GM23338 (cell line): ENCODE data around the gene DNAJC4. TPM values are rescaled to one million over a fixed set of nuclear protein-coding genes. Genes with fewer than 3 reads are reported as not detected.

Source experiments
- ATAC-seq: fragments of 200-7000 bp; cut with Tn5 transposase; 3 replicates; pipeline ENCODE4 v1.9.1; 2020
- DNase-seq: peaks from one replicate; pipeline ENCODE4 v3.0.0-alpha.2; 2015; ENCODE audit warnings: low spot score
- H2AFZ ChIP-seq: fragments of 200-600 bp; sonication (generic); 2 replicates; pipeline ENCODE4 v1.8.0; 2016; ENCODE audit warnings: antibody characterized with exemption, mild to moderate bottlenecking, moderate library complexity
- H3F3A ChIP-seq: fragments of 200-600 bp; sonication (generic); replicated peaks from 2 replicates; pipeline ENCODE4 v1.8.0; 2017; ENCODE audit warnings: antibody characterized with exemption, mixed run types, low read depth
- H3K27ac ChIP-seq: fragments of 200-600 bp; sonication (generic); 2 replicates; pipeline ENCODE4 v1.6.1; 2016; ENCODE audit warnings: low read depth
- H3K27me3 ChIP-seq: fragments of 200-600 bp; sonication (generic); 2 replicates; pipeline ENCODE4 v1.8.0; 2016; ENCODE audit warnings: mild to moderate bottlenecking, mixed run types, moderate library complexity; ENCODE audit not compliant: insufficient read depth
- H3K36me3 ChIP-seq: fragments of 200-600 bp; sonication (generic); 2 replicates; pipeline ENCODE4 v1.8.0; 2016; ENCODE audit warnings: mild to moderate bottlenecking; ENCODE audit not compliant: insufficient read depth
- H3K4me1 ChIP-seq: fragments of 200-600 bp; sonication (generic); 2 replicates; pipeline ENCODE4 v1.8.0; 2016; ENCODE audit warnings: mild to moderate bottlenecking, moderate library complexity; ENCODE audit not compliant: insufficient read depth
- H3K4me2 ChIP-seq: fragments of 200-600 bp; sonication (generic); 2 replicates; pipeline ENCODE4 v1.7.1; 2017; ENCODE audit warnings: mixed run types
- H3K4me3 ChIP-seq: fragments of 200-600 bp; sonication (generic); 2 replicates; pipeline ENCODE4 v1.6.1; 2016; ENCODE audit warnings: mixed run types
- H3K79me2 ChIP-seq: fragments of 200-600 bp; sonication (generic); replicated peaks from 2 replicates; pipeline ENCODE4 v1.8.0; 2017; ENCODE audit warnings: mild to moderate bottlenecking; ENCODE audit not compliant: insufficient read depth
- H3K9me2 ChIP-seq: fragments of 200-600 bp; sonication (generic); 2 replicates; pipeline ENCODE4 v1.8.0; 2017; ENCODE audit not compliant: insufficient read depth
- H4K20me1 ChIP-seq: fragments of 200-600 bp; sonication (generic); replicated peaks from 2 replicates; pipeline ENCODE4 v1.8.0; 2017; ENCODE audit warnings: mild to moderate bottlenecking; ENCODE audit not compliant: insufficient read depth
- H3K27ac Mint-ChIP-seq: 2 replicates; pipeline ENCODE4 v1.8.0; 2020; ENCODE audit warnings: inconsistent platforms, mild to moderate bottlenecking, moderate library complexity, mixed read lengths
- H3K27me3 Mint-ChIP-seq: 3 replicates; pipeline ENCODE4 v1.8.0; 2022; ENCODE audit warnings: low read depth, mild to moderate bottlenecking, moderate library complexity, mixed read lengths, inconsistent platforms; ENCODE audit not compliant: insufficient read depth, poor library complexity
- H3K36me3 Mint-ChIP-seq: 3 replicates; pipeline ENCODE4 v1.8.0; 2021; ENCODE audit warnings: low read depth, mild to moderate bottlenecking, inconsistent platforms, moderate library complexity, mixed read lengths
- H3K4me1 Mint-ChIP-seq: 3 replicates; pipeline ENCODE4 v1.8.0; 2020; ENCODE audit warnings: mild to moderate bottlenecking, inconsistent platforms, mixed read lengths
- H3K4me3 Mint-ChIP-seq: 3 replicates; pipeline ENCODE4 v1.8.0; 2021; ENCODE audit warnings: moderate library complexity, mild to moderate bottlenecking, inconsistent platforms, mixed read lengths
- H3K9me3 Mint-ChIP-seq: 3 replicates; pipeline ENCODE4 v1.8.0; 2020; ENCODE audit warnings: moderate library complexity, mild to moderate bottlenecking, inconsistent platforms, mixed read lengths
- CREB1 ChIP-seq: fragments of 250-450 bp; sonication (Bioruptor Pico); IDR thresholded peaks from 2 replicates; pipeline ENCODE4 v1.5.0; 2020; ENCODE audit warnings: low read depth, mild to moderate bottlenecking, moderate library complexity
- EZH2 ChIP-seq: fragments of 200-600 bp; sonication (generic); IDR thresholded peaks from one replicate; pipeline ENCODE4 v1.8.0; 2017; ENCODE audit warnings: antibody characterized with exemption, mild to moderate bottlenecking, low read depth; ENCODE audit not compliant: unreplicated experiment
- JUNB ChIP-seq: IDR thresholded peaks from one replicate; pipeline ENCODE4 v1.6.1; 2016; ENCODE audit warnings: antibody characterized with exemption; ENCODE audit not compliant: unreplicated experiment
- NANOG ChIP-seq: IDR thresholded peaks from 2 replicates; pipeline ENCODE4 v1.6.1; 2016; ENCODE audit warnings: antibody characterized with exemption, borderline replicate concordance
- POLR2AphosphoS5 ChIP-seq: IDR thresholded peaks from 2 replicates; pipeline ENCODE4 v1.6.1; 2016; ENCODE audit warnings: antibody characterized with exemption, low read depth
- ZNF331 ChIP-seq: fragments of 250-450 bp; sonication (Bioruptor Pico); IDR thresholded peaks from 2 replicates; pipeline ENCODE4 v1.5.0; 2020; ENCODE audit warnings: low read depth, mild to moderate bottlenecking, moderate library complexity
- polyA plus RNA-seq: library from polyadenylated mRNA; unstranded; fragments of >200 nt; fragmentation: Nextera tagmentation; extraction: Ambion mirVana; gene quantifications from 2 replicates; pipeline ENCODE4 v1.2.1, GENCODE V29; 2016
- total RNA-seq: library from RNA; depleted of rRNA; stranded (reverse); fragments of >200 nt; shearing (Covaris generic); gene quantifications from 2 replicates; pipeline ENCODE4 v1.2.3, GENCODE V29; 2014
- TF ChIP-seq, protein P1 (sequence below), 2 experiments: fragments of 200-600 bp in 1 of 2; sonication (generic) in 1 of 2; conservative IDR thresholded peaks; 2 replicates each; pipeline versions ENCODE4 v1.5.1 to v1.6.1; 2016 to 2017; ENCODE audit warnings: antibody characterized with exemption in 2 of 2, low read depth in 2 of 2, mild to moderate bottlenecking in 2 of 2, moderate library complexity in 1 of 2
- TF ChIP-seq, protein P2 (sequence below): IDR thresholded peaks from 2 replicates; pipeline ENCODE4 v1.6.1; 2016; ENCODE audit warnings: antibody characterized with exemption

The DNAJC4 gene
- total and polyA plus RNA-seq, 2 experiments from 2014 or later: 10.5 to 34.4 TPM

DNA sequence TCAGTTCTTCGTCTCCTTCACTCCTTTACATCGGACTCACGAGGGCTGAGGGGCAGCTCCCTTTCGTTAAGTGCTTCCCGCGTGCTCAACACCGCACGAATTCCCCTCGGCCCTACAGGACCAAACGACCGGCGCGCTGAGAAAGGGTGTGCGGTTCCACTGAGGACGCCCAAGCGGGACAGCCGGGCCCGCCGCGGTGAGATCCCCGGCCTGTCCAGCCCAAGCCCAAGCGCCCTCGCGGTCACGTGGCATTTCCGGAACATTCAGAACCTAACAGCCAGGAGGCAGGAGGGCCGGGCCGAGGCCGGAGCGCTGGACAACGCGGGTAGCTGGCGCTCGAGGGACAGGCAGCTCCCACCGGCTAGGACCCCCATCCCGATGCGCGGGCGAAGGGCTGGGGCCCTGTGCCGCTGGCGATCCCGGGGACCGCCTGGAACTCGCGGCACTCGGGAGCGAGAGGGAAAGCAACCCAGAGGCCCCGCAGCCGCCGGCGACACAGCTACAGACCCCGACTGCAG lies 45.1 kb upstream of the DNAJC4 start:
- Mint-ChIP-seq H3K27ac (peak overlapping the region; percentile 99), H3K9me3 (no peaks in the 10 kb centered on the region), H3K36me3 (peaks cover 35% of the 10 kb centered on the region), H3K4me3 (peak overlapping the region; percentile 98; the same call in 2 of the 3 replicates), H3K27me3 (peaks cover 31% of the 10 kb centered on the region), H3K4me1 (peaks cover 33% of the 10 kb centered on the region)
- Histone ChIP-seq H2AFZ (peak overlapping the region; percentile 80; the same call in 1 of the 2 replicates), H3K27me3 (no peaks in the 10 kb centered on the region), H3K4me3 (peak overlapping the region; percentile 78), H3K79me2 (peaks cover 23% of the 10 kb centered on the region), H3K36me3 (peaks cover 12% of the 10 kb centered on the region), H3K9me2 (no peaks in the 10 kb centered on the region), H3K4me2 (peak overlapping the region; percentile 92), H3F3A (peaks cover 43% of the 10 kb centered on the region), H4K20me1 (peaks cover 35% of the 10 kb centered on the region), H3K4me1 (peaks cover 18% of the 10 kb centered on the region; the same call in 1 of the 2 replicates), H3K27ac (peak overlapping the region; percentile 95)
- TF ChIP-seq POLR2AphosphoS5 (peak; percentile 97), EZH2 (no peak), JUNB (no peak), NANOG (no peak), ZNF331 (CRISPR knock-in tag) (no peak)
- TF ChIP-seq, protein P1, sequence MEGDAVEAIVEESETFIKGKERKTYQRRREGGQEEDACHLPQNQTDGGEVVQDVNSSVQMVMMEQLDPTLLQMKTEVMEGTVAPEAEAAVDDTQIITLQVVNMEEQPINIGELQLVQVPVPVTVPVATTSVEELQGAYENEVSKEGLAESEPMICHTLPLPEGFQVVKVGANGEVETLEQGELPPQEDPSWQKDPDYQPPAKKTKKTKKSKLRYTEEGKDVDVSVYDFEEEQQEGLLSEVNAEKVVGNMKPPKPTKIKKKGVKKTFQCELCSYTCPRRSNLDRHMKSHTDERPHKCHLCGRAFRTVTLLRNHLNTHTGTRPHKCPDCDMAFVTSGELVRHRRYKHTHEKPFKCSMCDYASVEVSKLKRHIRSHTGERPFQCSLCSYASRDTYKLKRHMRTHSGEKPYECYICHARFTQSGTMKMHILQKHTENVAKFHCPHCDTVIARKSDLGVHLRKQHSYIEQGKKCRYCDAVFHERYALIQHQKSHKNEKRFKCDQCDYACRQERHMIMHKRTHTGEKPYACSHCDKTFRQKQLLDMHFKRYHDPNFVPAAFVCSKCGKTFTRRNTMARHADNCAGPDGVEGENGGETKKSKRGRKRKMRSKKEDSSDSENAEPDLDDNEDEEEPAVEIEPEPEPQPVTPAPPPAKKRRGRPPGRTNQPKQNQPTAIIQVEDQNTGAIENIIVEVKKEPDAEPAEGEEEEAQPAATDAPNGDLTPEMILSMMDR (conservative IDR thresholded peaks at IDR 0.05; ENCODE audit: low read depth in 2 of 2): no peak
- TF ChIP-seq, protein P2, sequence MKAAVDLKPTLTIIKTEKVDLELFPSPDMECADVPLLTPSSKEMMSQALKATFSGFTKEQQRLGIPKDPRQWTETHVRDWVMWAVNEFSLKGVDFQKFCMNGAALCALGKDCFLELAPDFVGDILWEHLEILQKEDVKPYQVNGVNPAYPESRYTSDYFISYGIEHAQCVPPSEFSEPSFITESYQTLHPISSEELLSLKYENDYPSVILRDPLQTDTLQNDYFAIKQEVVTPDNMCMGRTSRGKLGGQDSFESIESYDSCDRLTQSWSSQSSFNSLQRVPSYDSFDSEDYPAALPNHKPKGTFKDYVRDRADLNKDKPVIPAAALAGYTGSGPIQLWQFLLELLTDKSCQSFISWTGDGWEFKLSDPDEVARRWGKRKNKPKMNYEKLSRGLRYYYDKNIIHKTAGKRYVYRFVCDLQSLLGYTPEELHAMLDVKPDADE: 0 out of 2 replicates have a peak, but pooled peaks have one; percentile 38
- DNase-seq (peak; percentile 85), ATAC-seq (peak; percentile 37)

DNA sequence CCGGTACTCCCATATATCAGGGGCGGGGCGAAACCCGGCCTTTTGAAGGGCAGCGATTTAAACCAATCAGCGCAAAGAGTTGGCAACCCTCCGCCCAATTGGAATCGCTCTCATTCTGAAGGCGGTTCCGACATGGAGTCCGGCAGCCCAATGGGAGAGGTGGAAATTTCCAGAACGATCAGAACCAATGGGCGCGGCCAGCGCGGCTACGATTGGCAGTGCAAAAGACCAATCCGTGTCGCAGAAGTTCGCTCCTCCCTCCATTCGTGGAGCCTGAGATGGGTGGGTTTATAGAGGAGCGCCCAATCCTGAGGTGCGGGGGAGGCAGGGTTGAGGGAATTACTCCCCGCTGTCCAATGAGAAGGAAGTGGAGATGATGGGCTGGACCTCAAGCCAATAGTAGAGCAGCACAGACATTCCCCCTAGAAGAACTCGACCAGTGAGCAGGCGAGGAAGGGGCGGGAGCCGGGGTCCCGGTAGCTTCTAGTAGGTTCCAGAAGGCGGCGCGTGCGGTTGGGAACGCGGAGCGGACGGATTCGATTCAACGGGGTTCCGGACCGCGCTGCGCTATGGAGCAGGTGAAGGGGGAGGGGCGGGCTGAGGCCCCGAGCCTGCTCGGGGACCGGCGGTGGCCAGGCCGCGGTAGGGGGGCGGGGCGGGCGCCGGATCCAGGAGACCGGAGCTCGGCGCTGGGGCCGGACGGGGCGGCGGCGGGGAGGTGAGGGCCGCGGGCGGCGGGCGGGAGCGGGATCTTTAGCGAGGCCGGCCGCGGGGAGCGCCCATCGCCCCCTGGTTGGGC lies 44.5 kb upstream of the DNAJC4 start, which contains the start of gene STIP1:
Gene STIP1 (plus strand): TSS at position 479 of the 799 bp plus-strand sequence. CDS start 91 bp downstream, at position 570.
- Histone ChIP-seq H3K36me3 (peaks cover 13% of the 10 kb centered on the region), H3F3A (peaks cover 45% of the 10 kb centered on the region), H3K4me1 (peaks cover 18% of the 10 kb centered on the region; the same call in 1 of the 2 replicates), H2AFZ (peak within 1 kb of the TSS; percentile 80; the same call in 1 of the 2 replicates), H3K4me3 (peak within 1 kb of the TSS; percentile 78), H3K27me3 (no peaks in the 10 kb centered on the region), H3K4me2 (peak within 1 kb of the TSS; percentile 92), H4K20me1 (peaks cover 42% of the 10 kb centered on the region), H3K79me2 (peaks cover 23% of the 10 kb centered on the region), H3K27ac (peak within 1 kb of the TSS; percentile 95), H3K9me2 (no peaks in the 10 kb centered on the region)
- ATAC-seq (peak; percentile 83), DNase-seq (peak; percentile 100)
- Mint-ChIP-seq H3K27me3 (peaks cover 29% of the 10 kb centered on the region), H3K27ac (peak within 1 kb of the TSS; percentile 99), H3K9me3 (no peaks in the 10 kb centered on the region), H3K36me3 (peaks cover 38% of the 10 kb centered on the region), H3K4me3 (peak within 1 kb of the TSS; percentile 98; the same call in 2 of the 3 replicates), H3K4me1 (peaks cover 30% of the 10 kb centered on the region)
- TF ChIP-seq POLR2AphosphoS5: peak; percentile 76
- TF ChIP-seq, protein P1 (conservative IDR thresholded peaks at IDR 0.05; ENCODE audit: low read depth in 2 of 2): peak; percentile 8 to 33; a peak in 2 of 4 replicates
- TF ChIP-seq CREB1: peak; percentile 79
- TF ChIP-seq JUNB: no peak
